GM21360 (cell line): Measurements from ENCODE around the gene ITGA3.

ENCODE experiments used
- ATAC-seq: cut with Tn5 transposase; IDR thresholded peaks from one replicate; pipeline ENCODE4 v1.9.1; 2021; ENCODE audit warnings: mild to moderate bottlenecking, moderate library complexity; ENCODE audit not compliant: unreplicated experiment

ITGA3 gene

GRCh38 chr17:50055426-50056216 lies at the start of gene ITGA3:
Gene ITGA3, plus strand, starts transcription at chr17:50056110. Its CDS starts 330 bp downstream, at chr17:50056440.
- ATAC-seq = no peak

DNA sequence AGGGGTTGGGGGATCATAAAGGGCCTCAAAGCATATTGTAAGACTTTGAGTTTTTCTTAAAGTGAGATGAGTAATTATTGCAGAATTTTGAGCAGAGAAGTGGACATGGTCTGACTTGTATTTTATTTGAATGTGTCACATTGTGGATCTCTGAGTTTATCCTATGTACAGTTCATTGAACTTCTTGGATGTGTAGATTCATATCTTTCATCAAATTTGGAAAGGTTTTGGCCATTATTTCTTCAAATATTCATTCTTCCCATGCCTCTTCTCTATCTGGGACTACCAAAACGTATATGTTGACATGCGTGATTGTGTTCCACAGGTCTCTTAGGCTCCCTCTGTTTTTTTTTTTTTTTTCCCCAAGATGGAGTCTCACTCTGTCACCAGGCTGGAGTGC lies 46.6 kb upstream of the ITGA3 start:
- no peak for ATAC-seq

DNA sequence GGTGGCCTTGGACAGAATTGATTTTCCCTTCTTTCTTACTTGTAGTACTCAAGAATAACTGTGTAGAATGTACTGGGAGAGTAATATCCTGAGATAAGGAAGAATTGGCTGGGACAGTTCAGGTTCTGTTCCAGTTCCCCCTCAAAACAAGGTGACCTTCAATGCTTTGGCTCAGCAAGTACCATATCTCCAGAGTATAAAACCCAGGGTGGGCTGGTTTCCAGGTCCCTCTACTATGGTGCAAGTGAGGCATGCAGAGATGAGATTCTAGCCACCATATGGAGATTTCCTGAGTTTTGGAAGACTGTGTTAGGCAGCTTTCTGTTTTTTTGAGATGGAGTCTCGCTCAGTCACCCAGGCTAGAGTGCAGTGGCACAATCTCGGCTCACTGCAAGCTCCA lies 42.8 kb upstream of the ITGA3 start:
- no peak for ATAC-seq

DNA sequence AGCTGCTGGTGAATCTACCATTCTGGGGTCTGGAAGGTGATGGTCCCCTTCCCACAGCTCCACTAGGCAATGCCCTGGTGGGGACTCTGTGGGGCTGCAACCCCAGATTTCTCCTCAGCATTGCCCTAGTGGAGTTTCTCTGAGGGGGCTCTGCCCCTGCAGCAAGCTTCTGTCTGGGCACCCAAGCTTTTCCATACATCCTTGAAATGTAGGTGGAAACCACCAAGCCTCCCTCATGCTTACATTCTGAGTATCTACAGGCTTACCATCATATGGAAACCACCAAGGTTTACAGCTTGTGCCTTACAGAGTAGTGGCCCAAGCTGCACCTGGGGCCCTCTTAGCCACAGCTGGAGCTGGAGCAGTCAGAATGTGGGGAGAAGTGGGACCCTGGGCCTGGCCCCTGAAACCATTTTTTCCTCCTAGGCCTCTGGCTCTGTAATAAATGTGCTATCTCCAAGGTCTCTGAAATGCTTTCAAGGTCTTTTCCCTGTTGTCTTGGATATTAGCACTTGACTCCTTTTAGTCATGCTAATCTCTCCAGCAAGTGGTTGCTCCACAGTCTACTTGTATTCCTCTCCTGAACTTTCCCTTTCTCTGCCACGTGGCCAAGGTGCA lies 41.3 kb upstream of the ITGA3 start:
- ATAC-seq = no peak

DNA sequence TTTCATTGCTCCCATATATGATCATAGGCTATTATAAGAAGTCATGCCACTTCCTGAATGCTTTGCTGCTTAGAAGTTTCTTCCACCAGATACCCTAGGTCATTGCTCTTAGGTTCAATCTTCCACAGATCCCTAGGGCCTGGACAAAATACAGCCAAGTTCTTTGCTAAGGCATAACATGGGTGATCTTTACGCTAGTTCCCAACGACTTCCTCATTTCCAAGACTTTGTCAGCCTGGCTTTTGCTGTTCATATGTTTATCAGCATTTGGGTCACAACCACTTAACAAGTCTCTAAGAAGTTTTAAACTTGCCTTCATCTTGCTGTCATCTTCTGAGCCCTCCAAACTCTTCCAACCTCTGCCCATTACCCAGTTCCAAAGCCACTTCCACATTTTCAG lies 40.8 kb upstream of the ITGA3 start:
- ATAC-seq = no peak

DNA sequence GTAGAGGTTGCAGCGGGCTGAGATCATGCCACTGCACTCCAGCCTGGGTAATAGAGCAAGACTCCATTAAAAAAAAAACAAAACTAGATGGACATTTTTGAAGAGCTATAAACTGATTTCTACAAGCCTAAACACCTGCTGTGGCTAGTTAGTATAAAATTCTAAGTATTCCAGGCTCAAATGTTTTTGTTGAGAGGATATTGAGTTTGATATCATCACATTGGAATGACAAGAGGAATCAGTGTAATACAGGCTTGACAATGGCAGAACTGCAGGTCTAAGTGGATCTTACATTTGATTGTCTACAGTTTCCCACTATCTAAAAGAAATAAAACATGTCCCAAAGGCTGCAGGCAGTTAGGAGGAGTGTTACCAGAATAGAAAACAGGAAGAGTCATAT lies 37.0 kb upstream of the ITGA3 start:
- ATAC-seq = no peak

- no peak for ATAC-seq
These were observed 34.9 kb upstream of the ITGA3 start for GRCh38 chr17:50020841-50021599.

DNA sequence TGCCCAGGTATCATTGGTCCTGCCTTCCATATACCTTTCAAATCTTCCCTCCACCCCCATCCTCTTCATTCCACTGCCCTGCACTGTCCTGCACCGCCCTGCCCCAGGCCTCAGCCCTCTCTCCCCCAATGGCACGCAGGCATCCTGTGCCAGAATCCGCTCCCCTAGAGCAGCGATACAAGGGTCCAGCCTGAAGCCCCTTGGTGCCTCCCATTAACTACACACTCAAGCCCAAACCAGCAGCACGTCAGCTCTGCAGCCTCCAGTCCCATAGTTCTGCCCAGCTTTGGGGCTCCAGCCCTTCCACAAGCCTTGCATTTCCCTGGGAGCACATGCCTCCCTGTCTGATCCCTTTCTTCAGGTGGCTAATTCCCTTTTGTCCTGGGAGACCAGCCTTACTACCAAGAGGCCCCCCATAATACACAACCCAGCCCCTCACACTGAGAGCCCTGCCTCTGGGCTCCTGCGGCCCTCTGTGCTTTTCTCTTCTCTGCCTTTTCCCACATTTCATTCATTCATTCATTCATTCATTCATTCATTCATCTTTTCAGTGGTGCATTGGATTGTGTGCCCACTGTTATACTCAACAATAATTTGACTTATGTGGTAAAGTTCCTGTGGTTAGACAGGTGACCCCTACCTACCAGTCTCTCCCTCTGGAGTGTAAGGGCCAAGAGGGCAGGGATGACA lies 34.1 kb upstream of the ITGA3 start:
- no peak for ATAC-seq

GRCh38 chr17:50022463-50023130 lies 33.3 kb upstream of the ITGA3 start:
- no peak for ATAC-seq

GRCh38 chr17:50023520-50023919 lies 32.4 kb upstream of the ITGA3 start:
- ATAC-seq = no peak

DNA sequence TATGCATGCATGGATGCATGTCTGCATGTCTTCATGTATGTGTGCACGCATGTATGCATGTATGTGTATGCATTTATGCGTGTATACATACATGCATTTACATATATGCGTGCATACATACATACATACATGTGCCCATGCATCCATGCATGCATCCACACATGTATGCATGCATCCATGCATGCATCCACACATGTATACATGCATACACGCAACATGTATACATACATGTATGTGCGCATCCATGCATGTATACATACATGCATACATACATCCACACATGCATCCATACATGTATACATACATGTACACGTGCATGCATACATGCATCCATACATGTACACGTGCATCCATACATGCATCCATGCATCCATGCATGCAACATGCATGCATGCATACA lies 31.1 kb upstream of the ITGA3 start:
- no peak for ATAC-seq

DNA sequence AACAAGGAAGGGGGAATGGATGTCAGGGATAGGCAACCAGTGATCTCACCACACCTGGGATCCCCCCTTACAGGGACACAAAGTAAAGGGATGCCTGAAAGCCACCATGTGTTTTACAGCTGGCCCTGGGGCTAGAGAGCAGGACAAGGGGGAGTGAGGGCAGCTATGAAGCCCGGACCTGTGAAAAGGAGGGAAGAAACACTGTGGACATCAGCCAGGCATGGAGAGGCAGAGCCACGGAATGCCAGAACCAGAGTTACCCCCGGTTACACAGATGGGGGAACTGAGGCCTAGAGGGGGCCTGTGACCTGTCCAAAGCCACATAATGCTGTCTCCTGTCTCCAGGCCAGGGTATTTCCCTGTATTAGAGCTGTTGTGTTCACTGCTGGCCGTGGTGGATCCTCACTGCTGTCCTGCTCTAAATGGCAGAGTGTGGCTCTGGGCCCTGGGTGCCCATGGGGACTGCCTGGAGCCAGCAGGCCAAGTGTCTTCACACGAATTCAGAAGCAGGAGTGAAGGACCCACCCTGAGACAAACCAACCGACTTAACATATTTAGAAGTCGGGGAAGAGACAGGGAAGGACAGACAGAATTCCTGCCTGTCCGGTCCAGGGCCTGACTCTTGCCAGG lies 29.7 kb upstream of the ITGA3 start:
- no peak for ATAC-seq

GRCh38 chr17:50026837-50027171 lies 29.1 kb upstream of the ITGA3 start:
- no peak for ATAC-seq

DNA sequence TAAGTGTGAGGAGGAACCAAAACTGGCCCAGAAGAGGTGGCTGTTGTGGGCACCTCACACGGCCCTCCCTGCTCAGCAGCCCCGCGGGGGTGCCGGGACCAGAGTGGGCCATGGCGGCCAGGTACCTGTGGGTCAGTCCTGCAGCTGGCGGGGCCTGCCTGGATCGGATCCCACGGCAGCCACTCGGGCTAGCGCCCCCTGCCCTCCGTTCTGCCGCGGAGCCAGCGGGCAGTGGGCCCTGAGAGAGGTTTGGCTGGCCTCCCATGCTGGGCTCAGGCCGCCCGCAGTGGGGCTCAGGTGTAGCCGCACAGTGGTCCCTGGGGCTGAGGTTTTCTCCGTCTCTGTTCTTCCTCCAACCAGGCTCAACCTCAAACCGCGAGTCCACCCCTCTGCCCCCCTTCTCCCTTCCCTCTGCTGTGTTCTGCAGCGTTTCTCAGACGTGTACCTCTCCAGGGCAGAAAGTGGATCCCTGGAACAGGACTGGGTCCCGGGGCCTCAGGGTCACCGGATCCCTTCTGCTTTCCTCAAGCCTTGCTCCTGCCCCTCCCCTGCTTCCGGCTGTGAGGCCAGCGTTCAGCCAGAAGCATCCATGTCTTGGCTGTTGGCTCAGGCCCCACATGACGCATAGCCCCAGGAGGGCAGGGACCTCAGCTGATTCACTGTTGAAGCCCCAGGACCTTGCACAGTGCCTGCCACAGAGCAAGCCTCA lies 28.6 kb upstream of the ITGA3 start:
- ATAC-seq = no peak

DNA sequence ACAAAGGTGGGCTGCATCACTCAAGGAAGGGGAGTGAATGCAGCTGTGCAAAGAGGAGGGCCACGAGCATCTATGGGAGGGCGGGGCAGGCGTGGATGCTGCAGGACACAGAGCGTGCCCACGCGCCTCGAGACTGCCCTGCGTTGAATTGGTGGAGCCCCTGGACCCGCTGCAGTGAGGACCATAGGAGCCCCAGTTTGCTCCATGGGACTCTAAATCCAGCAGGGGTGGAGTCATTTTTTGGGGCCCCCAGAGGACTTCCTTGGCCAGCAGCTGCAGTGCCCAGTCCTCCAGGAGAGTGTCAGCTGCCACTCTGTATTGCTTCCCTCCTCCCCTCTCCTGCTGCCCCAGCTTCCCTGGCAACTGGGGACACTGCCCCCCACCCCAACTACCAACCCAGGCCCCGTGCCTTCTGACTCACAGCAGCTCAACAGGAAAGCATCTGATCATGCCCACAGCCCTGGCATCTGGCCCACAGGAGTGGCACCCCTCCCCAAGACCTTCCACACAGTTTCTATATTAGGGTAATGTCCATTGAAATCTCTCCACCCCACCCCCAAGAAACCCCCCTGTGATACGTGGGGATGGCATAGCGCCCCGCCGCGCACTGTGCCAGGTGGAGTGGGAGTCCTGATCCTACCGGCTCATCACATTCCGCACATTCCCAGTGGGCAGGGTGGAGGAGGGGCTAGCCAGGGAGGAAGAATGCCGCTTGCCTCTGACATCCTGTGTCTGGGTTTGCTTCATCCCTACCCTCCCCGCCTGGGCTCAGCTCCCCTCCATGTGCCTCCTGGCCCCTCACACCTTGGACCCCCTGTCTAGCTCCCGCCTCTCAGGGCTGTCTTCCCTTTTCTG lies 27.8 kb upstream of the ITGA3 start:
- ATAC-seq = no peak

DNA sequence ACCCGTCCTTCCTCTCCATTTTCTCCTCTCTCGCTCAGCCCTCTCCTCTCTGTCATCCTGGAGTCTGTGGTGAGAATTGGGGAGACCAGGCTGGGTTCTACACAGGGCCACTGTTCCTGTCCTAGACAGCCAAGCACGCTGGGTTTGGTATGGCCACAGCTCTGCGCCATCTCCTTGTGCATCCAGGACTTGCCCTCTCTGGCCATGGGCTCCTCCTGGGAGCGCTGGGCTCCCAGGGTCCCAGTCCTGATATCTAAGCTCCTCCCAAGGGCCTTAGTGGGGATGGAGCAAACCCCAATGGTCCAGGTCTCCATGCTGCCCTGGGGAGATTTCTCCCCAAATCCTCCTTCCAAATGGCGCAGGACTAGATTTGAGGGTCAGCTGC lies 27.2 kb upstream of the ITGA3 start:
- ATAC-seq = no peak

- ATAC-seq = no peak
These were observed 26.7 kb upstream of the ITGA3 start for GRCh38 chr17:50029185-50029584.

GRCh38 chr17:50033316-50033715 lies 22.6 kb upstream of the ITGA3 start:
- no peak for ATAC-seq
